ENCODE measurements around the gene RNF187. TPM values are rescaled to one million over a fixed set of nuclear protein-coding genes. Genes with fewer than 3 reads are reported as not detected.
A peak's percentile ranks its signal among the peaks of the same experiment; 100 is the strongest.

The RNF187 gene
- total and polyA plus RNA-seq, 2 of the 13 experiments (the other 11 are each of a cell fraction or from before 2014, with no cell fraction given), result 41.3 to 59.4 TPM

- TF ChIP-seq CBX5 (CRISPR knock-in tag; IDR thresholded peaks at IDR 0.05; ENCODE audit: borderline replicate concordance) (0 out of 2 replicates have a peak, but pooled peaks have one; percentile 66), PRDM10 (CRISPR knock-in tag; IDR thresholded peaks at IDR 0.05; ENCODE audit: low read depth) (peak; percentile 96), CHCHD3 (CRISPR knock-in tag; IDR thresholded peaks at IDR 0.05) (no peak), DNMT1 (CRISPR knock-in tag; IDR thresholded peaks at IDR 0.05) (peak; percentile 65; the same call in 1 of the 2 replicates), ZNF629 (CRISPR knock-in tag; conservative IDR thresholded peaks at IDR 0.05) (no peak), CEBPB (IDR thresholded peaks at IDR 0.05; ENCODE audit: borderline replicate concordance, low read depth, low read length) (peak; percentile 29; the same call in 1 of the 2 replicates), IRX3 (CRISPR knock-in tag; IDR thresholded peaks at IDR 0.05; ENCODE audit: borderline replicate concordance, low read depth) (no peak), ZSCAN5A (CRISPR knock-in tag; IDR thresholded peaks at IDR 0.05; ENCODE audit: borderline replicate concordance) (no peak), ZNF547 (CRISPR knock-in tag; IDR thresholded peaks at IDR 0.05) (0 out of 2 replicates have a peak, but pooled peaks have one; percentile 38), EP300 (IDR thresholded peaks at IDR 0.05; ENCODE audit: low read depth in 2 of 2, low read length in 2 of 2) (no peak), EP300 (CRISPR knock-in tag; IDR thresholded peaks at IDR 0.05; ENCODE audit: borderline replicate concordance) (no peak), HIC2 (CRISPR knock-in tag; IDR thresholded peaks at IDR 0.05; ENCODE audit: low read depth) (peak; percentile 34; the same call in 1 of the 2 replicates), SMYD3 (CRISPR knock-in tag; IDR thresholded peaks at IDR 0.05) (no peak), PATZ1 (CRISPR knock-in tag; IDR thresholded peaks at IDR 0.05) (no peak), PBX2 (CRISPR knock-in tag; IDR thresholded peaks at IDR 0.05) (no peak), ZNF451 (CRISPR knock-in tag; IDR thresholded peaks at IDR 0.05) (no peak), ZNF24 (IDR thresholded peaks at IDR 0.05) (no peak), ZNF383 (CRISPR knock-in tag; IDR thresholded peaks at IDR 0.05; ENCODE audit: borderline replicate concordance) (no peak)
Measured at GRCh38 chr1:228500901-228501871, 14.0 kb downstream of the RNF187 start (continued).
